GM21526 (cell line): ENCODE results near the gene KRTAP20-4.

ENCODE experiments used
- ATAC-seq: cut with Tn5 transposase; IDR thresholded peaks from one replicate; pipeline ENCODE4 v1.9.1; 2021; ENCODE audit warnings: moderate library complexity; ENCODE audit not compliant: unreplicated experiment, low FRiP score

KRTAP20-4 gene

GRCh38 chr21:30646904-30647414 is 26.5 kb downstream of the KRTAP20-4 start:
- ATAC-seq, result no peak

GRCh38 chr21:30652891-30653290 is 32.5 kb downstream of the KRTAP20-4 start:
- no peak for ATAC-seq

DNA sequence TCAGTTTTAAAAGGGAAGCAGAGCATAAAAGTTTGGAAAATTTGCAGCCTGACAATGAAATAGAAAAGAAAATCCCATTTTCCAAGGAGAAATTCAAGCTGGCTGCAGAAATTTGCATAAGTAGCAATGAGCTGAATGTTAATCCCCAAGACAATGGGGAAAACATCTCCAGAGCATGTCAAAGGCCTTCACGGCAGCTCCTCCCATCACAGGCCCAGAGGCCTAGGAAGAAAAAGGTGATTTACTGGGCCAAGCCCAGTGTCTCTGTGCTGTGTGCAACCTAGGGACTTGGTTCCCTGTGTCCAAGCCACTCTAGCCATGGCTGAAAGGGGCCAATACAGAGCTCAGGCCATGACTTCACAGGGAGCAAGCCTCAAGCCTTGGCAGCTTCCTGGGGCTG is 48.3 kb downstream of the KRTAP20-4 start:
- ATAC-seq, result no peak
